CD14-positive monocyte (primary cell): ENCODE results near the gene PLXNC1. TPM values are rescaled to one million over a fixed set of nuclear protein-coding genes. Genes with fewer than 3 reads are reported as not detected.

Experiments
- DNase-seq, 3 donors: peaks; one replicate each; pipeline ENCODE4 v3.0.0-alpha.2; 2011 to 2022
- H2AFZ ChIP-seq: 2 replicates; pipeline ENCODE4 v1.6.0; 2012; ENCODE audit warnings: mild to moderate bottlenecking, low read depth, low read length, inconsistent platforms; ENCODE audit not compliant: insufficient read depth, poor library complexity, severe bottlenecking
- H3K27ac ChIP-seq, 2 donors: 1 replicate in 1 of 2; 2 replicates in 1 of 2; pipeline ENCODE4 v1.5.1; 2012 to 2013; ENCODE audit warnings: low read length in 2 of 2, control low read depth in 1 of 2, inconsistent platforms in 1 of 2, low read depth in 1 of 2, mild to moderate bottlenecking in 1 of 2
- H3K27me3 ChIP-seq, 2 donors: one replicate each; pipeline versions ENCODE4 v1.6.0 to v1.6.1; 2011 to 2013; ENCODE audit warnings: low read length in 2 of 2; ENCODE audit not compliant: control insufficient read depth in 2 of 2, insufficient read depth in 2 of 2
- H3K36me3 ChIP-seq, 2 donors: replicated peaks in 1 of 2; 1 replicate in 1 of 2; 2 replicates in 1 of 2; pipeline versions ENCODE4 v1.5.1 to v1.6.1; 2012 to 2013; ENCODE audit warnings: low read length in 2 of 2, control low read depth in 1 of 2, inconsistent platforms in 1 of 2, mild to moderate bottlenecking in 1 of 2; ENCODE audit not compliant: insufficient read depth in 2 of 2, control insufficient read depth in 1 of 2
- H3K4me1 ChIP-seq, 2 donors: 1 replicate in 1 of 2; 2 replicates in 1 of 2; pipeline versions ENCODE4 v1.5.1 to v1.6.1; 2012 to 2013; ENCODE audit warnings: low read length in 2 of 2, control low read depth in 1 of 2, inconsistent platforms in 1 of 2, mild to moderate bottlenecking in 1 of 2, moderate library complexity in 1 of 2; ENCODE audit not compliant: insufficient read depth in 2 of 2, control insufficient read depth in 1 of 2
- H3K4me2 ChIP-seq: replicated peaks from 2 replicates; pipeline ENCODE3; 2012; ENCODE audit warnings: low read length, moderate library complexity, mild to moderate bottlenecking; ENCODE audit not compliant: poor library complexity, severe bottlenecking; ENCODE audit errors: extremely low read depth
- H3K4me3 ChIP-seq, 3 experiments: fragments of 200-600 bp in 1 of 3; sonication (generic) in 1 of 3; replicated peaks in 1 of 3; 1 replicate in 2 of 3; 2 replicates in 1 of 3; pipeline ENCODE4 v1.5.1; 2011 to 2013; ENCODE audit warnings: low read length in 3 of 3, mild to moderate bottlenecking in 3 of 3, control low read depth in 2 of 3, low read depth in 2 of 3, inconsistent platforms in 1 of 3, moderate library complexity in 1 of 3
- H3K79me2 ChIP-seq: 2 replicates; pipeline ENCODE4 v1.6.0; 2012; ENCODE audit warnings: mild to moderate bottlenecking, control low read depth, inconsistent platforms, low read length, moderate library complexity; ENCODE audit not compliant: insufficient read depth
- H3K9ac ChIP-seq: 2 replicates; pipeline ENCODE4 v1.6.0; 2017; ENCODE audit warnings: low read length, mild to moderate bottlenecking; ENCODE audit not compliant: insufficient read depth, poor library complexity, severe bottlenecking
- H3K9me3 ChIP-seq, 2 donors: replicated peaks in 1 of 2; 1 replicate in 1 of 2; 2 replicates in 1 of 2; pipeline versions ENCODE4 v1.5.1 to v1.6.1; 2012 to 2013; ENCODE audit warnings: low read length in 2 of 2, control low read depth in 1 of 2; ENCODE audit not compliant: control insufficient read depth in 1 of 2, insufficient read depth in 1 of 2
- H4K20me1 ChIP-seq: 2 replicates; pipeline ENCODE4 v1.6.0; 2012; ENCODE audit warnings: mild to moderate bottlenecking, low read length, control low read depth, moderate library complexity; ENCODE audit not compliant: insufficient read depth
- H3K27ac Mint-ChIP-seq, 7 donors: one replicate each; pipeline ENCODE4 v1.8.0; 2020; ENCODE audit warnings: mild to moderate bottlenecking in 7 of 7, mixed read lengths in 7 of 7, moderate library complexity in 6 of 7, inconsistent platforms in 2 of 7
- H3K27me3 Mint-ChIP-seq, 3 donors: one replicate each; pipeline ENCODE4 v1.8.0; 2021 to 2022; ENCODE audit warnings: low read depth in 3 of 3, mild to moderate bottlenecking in 3 of 3, mixed read lengths in 3 of 3, moderate library complexity in 3 of 3, inconsistent platforms in 1 of 3
- H3K36me3 Mint-ChIP-seq, 2 donors: one replicate each; pipeline ENCODE4 v1.8.0; 2020; ENCODE audit warnings: mixed read lengths in 2 of 2, inconsistent platforms in 1 of 2, mild to moderate bottlenecking in 1 of 2
- H3K4me1 Mint-ChIP-seq: one replicate; pipeline ENCODE4 v1.8.0; 2020; ENCODE audit warnings: mild to moderate bottlenecking, mixed read lengths
- H3K4me3 Mint-ChIP-seq, 2 donors: one replicate each; pipeline ENCODE4 v1.8.0; 2020; ENCODE audit warnings: mild to moderate bottlenecking in 2 of 2, mixed read lengths in 2 of 2, moderate library complexity in 1 of 2
- H3K9me3 Mint-ChIP-seq, 7 donors: one replicate each; pipeline ENCODE4 v1.8.0; 2020 to 2022; ENCODE audit warnings: mixed read lengths in 7 of 7, mild to moderate bottlenecking in 6 of 7, moderate library complexity in 6 of 7, inconsistent platforms in 2 of 7
- CTCF ChIP-seq: fragments of 200-600 bp; IDR thresholded peaks from one replicate; pipeline ENCODE4 v1.8.0; 2022; ENCODE audit warnings: antibody characterized with exemption, mild to moderate bottlenecking
- WGBS: methylation state at CpG from one replicate; pipeline ENCODE4 v1.1.5; 2013; ENCODE audit warnings: missing lambda C conversion rate; ENCODE audit not compliant: insufficient coverage; 5-methylcytosine and 5-hydroxymethylcytosine counted together
- intact Hi-C, 2 donors: fragments of 100-400 bp; cut with micrococcal nuclease; formaldehyde crosslinking; loops; one replicate each; pipeline versions ENCODE4 v1.15.0 to v1.15.1; 2023
- polyA plus RNA-seq, 3 donors: library from polyadenylated mRNA; depleted of rRNA in 1 of 3; unstranded in 2 of 3; stranded (reverse) in 1 of 3; fragments of 300-500 nt in 2 of 3; fragments of >200 nt in 1 of 3; fragmentation: Illumina TruSeq in 2 of 3; gene quantifications; 1 replicate in 2 of 3; 2 replicates in 1 of 3; pipeline ENCODE4 v1.2.3, GENCODE V29; 2012 to 2021

PLXNC1 gene
- polyA plus RNA-seq, 3 donors, result 14.3 to 35.2 (median 15.4) TPM

- no peaks in the 10 kb centered on the region for H3K79me2 ChIP-seq
- no peak overlapping the region for H3K4me3 ChIP-seq
- Mint-ChIP-seq H3K27me3 (no peaks in the 10 kb centered on the region), H3K4me3 (no peak overlapping the region), H3K4me1 (peaks cover 11% of the 10 kb centered on the region), H3K36me3 (peaks cover 82 to 95% of the 10 kb centered on the region in 2 donors), H3K27ac (no peak overlapping the region), H3K9me3 (peaks cover 0 to 7% (median 2%) of the 10 kb centered on the region in 7 donors)
- WGBS, result no CpG with 5 or more reads among the region's 5 CpGs
- no peak overlapping the region for H3K9ac ChIP-seq
- H3K27me3 ChIP-seq, result no peaks in the 10 kb centered on the region
- no peak overlapping the region for H2AFZ ChIP-seq
- TF ChIP-seq CTCF, result no peak
- peaks cover 0 to under 1% of the 10 kb centered on the region in 2 donors for H3K4me1 ChIP-seq
- H3K4me2 ChIP-seq, result no peak overlapping the region
- no peak for DNase-seq
- intact Hi-C loops, result loop anchor here in 1 of 2 donors (5.0 kb wide), 1 partner anchor 36 kb away; no protein-coding TSS in a partner anchor
- no peaks in the 10 kb centered on the region for H3K9me3 ChIP-seq
- H3K27ac ChIP-seq, result no peak overlapping the region
- peaks cover 72% of the 10 kb centered on the region for H4K20me1 ChIP-seq
- peaks cover 21 to 98% of the 10 kb centered on the region in 2 donors for H3K36me3 ChIP-seq
Observed at GRCh38 chr12:94198469-94198868, 50.1 kb downstream of the PLXNC1 start.

GRCh38 chr12:94198872-94199271 lies 50.5 kb downstream of the PLXNC1 start:
- 79% methylated on average over 5 of the region's 9 CpGs for WGBS
- H3K4me2 ChIP-seq, result no peak overlapping the region
- Mint-ChIP-seq H3K36me3 (peaks cover 79 to 91% of the 10 kb centered on the region in 2 donors), H3K4me1 (peaks cover 15% of the 10 kb centered on the region), H3K4me3 (no peak overlapping the region), H3K27ac (no peak overlapping the region), H3K27me3 (no peaks in the 10 kb centered on the region), H3K9me3 (peaks cover 0 to 4% (median 0%) of the 10 kb centered on the region in 7 donors)
- no peak overlapping the region for H3K27ac ChIP-seq
- no peak overlapping the region for H2AFZ ChIP-seq
- no peaks in the 10 kb centered on the region for H3K79me2 ChIP-seq
- no peak overlapping the region for H3K9ac ChIP-seq
- H3K4me3 ChIP-seq, result no peak overlapping the region
- peaks cover 73% of the 10 kb centered on the region for H4K20me1 ChIP-seq
- H3K4me1 ChIP-seq, result peaks cover 4 to 5% of the 10 kb centered on the region in 2 donors
- no peak for TF ChIP-seq CTCF
- no peaks in the 10 kb centered on the region for H3K9me3 ChIP-seq
- DNase-seq, result no peak
- intact Hi-C loops, result loop anchor here in 1 of 2 donors (5.0 kb wide), 1 partner anchor 37 kb away; no protein-coding TSS in a partner anchor
- peaks cover 18 to 98% of the 10 kb centered on the region in 2 donors for H3K36me3 ChIP-seq
- no peaks in the 10 kb centered on the region for H3K27me3 ChIP-seq
